RPMI8226 (cell line): ENCODE measurements around the gene DNMBP.
"Not testable (repeated sequence)": the region's sequence is repeated elsewhere in the genome, so short reads cannot be mapped to it uniquely, and the experiment has no call there.

Experiments
- DNase-seq: peaks from one replicate; pipeline ENCODE4 v3.0.0-alpha.2; 2015

The DNMBP gene

DNA sequence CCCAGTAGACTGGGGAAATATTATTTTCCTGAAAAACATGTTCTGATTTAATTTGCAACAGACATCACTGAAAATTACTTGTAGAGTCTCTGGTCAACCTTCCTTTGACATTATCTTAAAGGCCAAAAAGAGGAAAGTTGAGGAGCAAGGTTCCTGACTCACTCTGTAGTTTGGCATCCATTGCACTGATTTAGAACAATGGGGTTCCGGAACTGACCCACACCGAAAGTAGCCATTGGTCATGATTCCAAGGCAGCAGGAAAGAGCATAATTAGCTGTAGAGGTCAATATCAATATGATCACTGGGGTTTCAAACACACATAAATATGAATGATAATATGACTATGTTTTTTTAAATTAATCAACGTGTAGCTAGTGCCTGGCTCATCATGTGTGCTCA is 65.8 kb downstream of the DNMBP start:
- DNase-seq, result no peak

DNA sequence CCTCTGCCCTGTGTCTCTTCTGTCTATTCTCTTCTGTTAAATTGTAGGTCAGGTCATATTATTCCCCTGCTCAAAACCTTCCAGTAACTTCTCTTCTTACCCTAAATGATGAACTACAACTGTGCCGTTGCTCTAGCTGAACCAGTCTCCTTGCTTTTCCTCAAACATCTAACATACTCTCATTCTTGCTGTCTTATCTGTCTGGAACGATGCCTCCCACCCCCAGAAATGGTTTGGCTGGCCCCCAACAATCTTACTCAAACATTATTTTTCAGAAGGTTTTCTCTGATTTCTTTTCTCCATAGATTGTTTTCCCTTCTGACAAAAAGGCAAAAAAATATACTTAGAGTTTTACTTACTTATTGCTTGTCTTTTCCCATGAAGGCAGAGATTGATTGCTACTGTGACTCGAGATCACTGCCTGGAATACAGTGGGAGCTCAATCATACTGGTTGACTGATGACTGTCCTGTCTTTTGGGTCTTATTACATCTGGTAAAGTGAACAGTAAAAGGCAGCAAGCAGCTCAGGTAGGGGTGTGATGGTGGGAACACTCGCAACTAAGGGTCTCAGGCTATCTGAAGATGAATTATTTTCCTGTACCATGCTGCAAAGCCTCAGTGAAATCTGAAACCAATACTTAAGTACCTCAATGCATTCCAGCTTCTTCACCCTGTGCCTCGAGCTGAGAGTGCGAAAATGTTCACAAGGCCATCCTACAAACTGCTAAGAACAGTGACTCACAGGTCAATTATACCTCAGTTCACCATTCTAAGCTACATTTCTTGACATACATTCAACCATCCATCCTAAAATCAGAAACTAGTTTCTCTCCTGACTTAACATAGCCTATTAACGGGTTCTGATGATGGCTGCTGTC is 67.6 kb downstream of the DNMBP start:
- no peak for DNase-seq

GRCh38 chr10:99938563-99938962 is 71.2 kb downstream of the DNMBP start:
- no peak for DNase-seq

DNA sequence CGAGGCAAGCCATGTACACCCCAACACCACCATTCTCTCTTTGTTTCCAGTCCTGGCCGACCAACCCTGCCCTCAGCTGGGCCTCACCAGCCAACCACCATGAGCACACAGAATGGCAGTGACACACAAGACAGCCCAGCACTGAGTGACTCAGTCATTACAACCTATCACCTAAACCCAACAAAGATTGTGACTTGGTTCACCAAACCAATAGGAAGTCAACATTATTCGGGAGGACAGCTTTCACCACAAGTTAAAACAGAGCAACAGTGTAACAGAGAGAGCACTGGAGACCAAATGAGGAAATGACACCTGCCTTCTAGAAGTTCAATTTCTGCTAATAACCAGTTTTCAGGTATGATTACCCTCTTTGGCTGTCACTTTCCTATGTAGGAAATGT is 72.1 kb downstream of the DNMBP start:
- no peak for DNase-seq

DNA sequence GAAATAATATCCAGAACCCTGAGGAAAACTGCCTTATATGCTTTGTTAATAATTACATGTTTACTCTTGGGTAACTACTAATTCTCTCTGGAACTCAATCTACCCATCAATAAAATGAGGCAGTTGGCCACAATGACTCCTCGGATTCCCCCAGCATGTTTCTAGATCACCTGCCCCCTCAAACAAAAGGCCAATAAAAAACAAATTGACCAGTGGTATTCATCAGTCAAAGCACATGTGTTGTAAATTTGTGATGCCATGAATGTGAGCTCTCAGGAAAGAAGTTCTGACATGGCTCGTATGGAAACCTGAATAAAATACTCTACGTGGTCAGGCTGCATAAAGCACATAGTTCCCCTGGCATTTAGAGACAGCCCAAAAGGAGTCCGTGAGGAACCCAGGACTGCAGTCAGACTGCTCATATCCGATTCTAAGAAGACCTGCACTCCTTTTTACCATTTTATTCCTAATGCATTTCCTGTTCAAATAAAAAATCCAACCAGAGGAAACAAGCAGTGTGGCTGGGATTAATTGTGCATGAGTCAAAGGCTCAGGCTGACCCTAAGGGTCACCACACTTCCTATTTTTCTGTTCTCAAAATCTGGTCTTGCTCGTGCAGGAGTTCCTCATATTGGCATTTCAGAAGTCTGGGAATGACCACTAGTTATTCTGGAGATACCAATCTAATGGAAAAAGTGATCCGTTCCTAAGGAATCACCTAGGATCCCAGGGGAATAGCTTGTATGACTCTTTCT is 77.4 kb downstream of the DNMBP start:
- DNase-seq, result not testable (repeated sequence)

DNA sequence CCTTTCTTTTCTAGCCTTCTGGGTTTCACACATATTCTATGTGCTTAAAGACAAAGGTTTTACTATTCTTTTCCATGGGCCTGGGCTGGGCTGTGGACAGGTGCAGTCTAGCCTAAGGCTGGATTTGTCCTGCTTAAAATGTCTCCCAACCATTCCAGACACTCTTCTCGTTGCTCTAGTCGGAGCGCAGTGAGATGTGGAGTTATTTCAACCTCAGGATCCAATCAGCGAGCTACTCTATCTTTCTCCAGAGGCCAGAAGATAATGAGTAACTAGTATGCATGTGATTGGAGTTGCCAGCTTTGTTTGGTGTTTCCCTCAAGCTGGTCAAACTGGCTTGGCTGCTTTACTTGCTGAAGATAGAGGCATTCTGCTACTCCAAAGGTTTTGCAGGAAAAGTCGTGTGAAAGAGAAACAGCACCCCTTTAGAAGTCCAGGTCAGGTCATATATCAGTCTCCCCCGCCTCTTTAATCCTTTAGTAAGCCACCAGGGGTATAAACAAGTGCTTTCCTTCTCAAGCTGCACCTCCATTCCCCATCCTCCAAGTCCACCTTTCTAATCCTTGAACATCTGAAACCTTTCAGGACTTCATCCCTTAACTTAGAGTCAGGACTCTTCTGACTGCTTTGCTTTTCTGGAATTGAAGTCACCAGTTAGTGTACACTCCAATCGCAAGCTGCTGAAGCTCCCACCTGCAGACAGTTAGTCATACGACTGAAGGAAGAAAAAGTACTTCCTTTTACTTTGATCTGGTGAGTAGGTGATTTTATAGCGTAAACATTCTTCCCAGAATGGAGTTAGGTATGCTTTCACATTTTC is 78.8 kb downstream of the DNMBP start:
- no peak for DNase-seq

- no peak for DNase-seq
These were observed 80.4 kb downstream of the DNMBP start for GRCh38 chr10:99929360-99929759.

DNA sequence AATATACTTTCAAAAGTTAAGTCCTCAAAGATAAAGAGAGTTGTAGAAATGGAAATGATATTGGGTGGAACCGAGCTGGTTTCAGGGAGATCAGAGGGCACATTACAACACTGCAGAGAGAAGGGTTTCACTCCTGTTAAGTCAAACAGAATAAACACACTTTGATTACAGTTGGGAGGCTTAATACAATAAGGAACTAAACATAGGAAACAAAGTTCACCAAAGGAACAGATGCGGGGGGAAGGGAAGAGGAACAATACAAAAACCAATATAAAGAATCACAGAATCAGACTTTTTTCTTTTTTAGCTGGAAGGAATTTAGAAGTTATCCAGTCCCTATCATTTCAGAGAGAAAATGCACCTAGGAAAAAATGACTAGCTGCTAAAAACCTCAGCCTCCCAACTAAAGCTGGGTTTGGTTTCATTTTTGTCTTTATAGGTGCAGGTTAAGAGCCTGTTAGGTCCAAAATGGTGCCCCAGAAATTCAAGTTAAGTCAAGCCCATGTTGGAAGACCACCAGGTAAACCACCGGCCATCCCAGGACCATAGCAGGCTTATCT is 81.9 kb downstream of the DNMBP start:
- no peak for DNase-seq

- DNase-seq, result no peak
These were observed 82.6 kb downstream of the DNMBP start for GRCh38 chr10:99926925-99927720.

DNA sequence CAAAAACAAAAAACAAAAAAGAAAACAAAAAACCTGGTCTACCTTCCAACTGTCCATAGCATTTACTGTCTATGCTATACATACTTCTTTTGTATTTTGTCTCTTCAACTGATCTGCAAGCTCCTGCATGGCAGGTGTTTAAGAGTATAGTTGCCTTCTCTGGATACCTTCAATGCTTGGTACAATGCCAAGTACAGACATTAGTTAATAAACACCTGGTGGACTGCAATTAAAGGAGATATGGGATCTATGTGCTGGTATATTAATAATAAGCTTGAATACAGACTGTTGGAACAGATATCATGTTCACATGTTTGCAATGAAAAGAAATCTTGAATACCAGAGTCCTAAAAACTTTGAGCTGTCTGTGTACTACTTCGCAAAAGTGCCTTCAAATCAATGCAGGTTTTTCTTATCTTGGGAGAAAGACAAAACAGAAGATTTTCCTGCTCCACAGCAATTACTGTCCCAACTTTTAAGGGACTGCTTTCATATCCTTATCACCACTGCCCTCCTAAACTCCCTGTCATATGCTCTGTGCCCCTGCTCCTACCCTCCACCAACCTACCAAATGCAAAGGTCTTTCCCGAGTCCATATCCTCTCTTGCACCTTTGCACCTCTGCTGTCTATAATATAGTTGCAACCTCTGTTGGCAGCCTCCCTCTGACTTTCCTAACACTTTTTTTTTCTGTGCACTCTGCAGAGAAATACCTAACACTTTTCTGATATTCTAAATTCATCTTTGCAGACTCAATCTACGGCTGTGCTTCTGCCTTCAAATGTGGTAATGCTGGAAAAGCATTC is 85.1 kb downstream of the DNMBP start:
- DNase-seq, result no peak

- no peak for DNase-seq
These were observed 87.8 kb downstream of the DNMBP start for GRCh38 chr10:99921948-99922347.

DNA sequence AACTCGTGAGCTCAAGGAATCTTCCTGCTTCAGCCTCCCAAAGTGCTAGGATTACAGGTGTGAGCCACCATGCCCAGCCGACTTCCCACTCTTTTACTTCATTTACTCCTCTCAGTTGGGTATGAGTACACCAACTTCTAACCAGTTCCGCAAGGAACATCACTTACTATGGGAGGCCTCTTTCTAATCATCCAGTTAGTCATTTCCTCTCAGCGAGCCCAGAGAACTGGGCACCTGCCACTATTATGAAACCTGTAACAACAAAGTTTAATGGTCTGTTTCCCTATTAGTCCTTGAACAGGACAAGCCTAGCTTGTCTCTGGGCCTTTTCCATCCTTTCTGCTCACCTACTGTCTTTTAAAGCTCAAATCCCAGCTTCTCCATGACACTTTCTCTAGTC is 88.8 kb downstream of the DNMBP start:
- no peak for DNase-seq

- DNase-seq, result no peak
These were observed 89.3 kb downstream of the DNMBP start for GRCh38 chr10:99920486-99920885.

GRCh38 chr10:99917963-99918825 is 91.6 kb downstream of the DNMBP start:
- no peak for DNase-seq

DNA sequence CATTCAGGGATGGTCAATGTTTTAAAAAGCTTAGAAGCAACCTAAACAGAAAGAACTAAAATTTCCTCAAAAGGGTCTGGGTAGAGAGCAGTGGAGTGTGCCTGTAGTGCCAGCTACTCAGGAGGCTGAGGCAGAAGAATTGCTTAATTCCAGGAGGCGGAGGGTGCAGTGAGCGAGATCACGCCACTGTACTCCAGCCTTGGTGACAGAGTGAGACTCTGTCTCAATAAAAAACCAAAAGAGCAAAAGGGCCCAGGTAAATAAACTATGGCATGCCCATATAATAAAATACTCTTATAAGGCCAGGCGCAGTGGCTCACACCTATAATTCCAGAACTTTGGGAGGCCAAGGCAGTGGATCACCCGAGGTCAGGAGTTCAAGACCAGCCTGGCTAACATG is 93.0 kb downstream of the DNMBP start:
- no peak for DNase-seq

GRCh38 chr10:99915414-99915813 is 94.3 kb downstream of the DNMBP start:
- no peak for DNase-seq

DNA sequence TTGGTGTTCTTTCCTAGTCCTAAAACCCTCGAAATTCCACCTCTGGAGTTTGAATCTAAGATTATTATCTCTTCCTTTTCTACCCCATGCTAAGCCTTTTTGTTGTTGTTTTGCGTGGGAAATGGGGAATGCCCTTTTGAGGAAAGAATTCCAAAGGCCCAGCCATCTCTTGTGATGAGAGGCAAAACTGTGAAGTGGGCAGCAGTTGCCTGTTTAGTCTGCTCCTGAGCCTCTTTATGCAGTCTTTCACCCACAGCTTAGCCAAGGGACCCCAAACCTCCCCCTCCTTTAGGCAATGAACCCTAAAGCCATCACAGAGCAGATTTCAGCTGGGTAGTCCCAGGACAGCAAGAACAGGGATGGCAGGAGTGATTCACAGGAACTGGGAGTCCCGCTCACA is 95.5 kb downstream of the DNMBP start:
- no peak for DNase-seq

GRCh38 chr10:99913831-99914235 is 95.9 kb downstream of the DNMBP start:
- no peak for DNase-seq

- DNase-seq, result no peak
These were observed 97.7 kb downstream of the DNMBP start for GRCh38 chr10:99912041-99912440.

- no peak for DNase-seq
These were observed 101.2 kb downstream of the DNMBP start for GRCh38 chr10:99908512-99908911.
